ENCODE results near the gene FAM131C.
A peak's percentile ranks its signal among the peaks of the same experiment; 100 is the strongest.

FAM131C gene

GRCh38 chr1:16014509-16015482 lies 58.7 kb downstream of the FAM131C start:
- peak in 1 of 2 donors; percentile 11 for DNase-seq

GRCh38 chr1:16013908-16014258 lies 59.6 kb downstream of the FAM131C start:
- DNase-seq: no peak

GRCh38 chr1:16013220-16013907 lies 60.1 kb downstream of the FAM131C start:
- peak in 1 of 2 donors; percentile 28 for DNase-seq

GRCh38 chr1:16012590-16013219 lies 60.7 kb downstream of the FAM131C start:
- peak; percentile 25 to 52 for DNase-seq

- DNase-seq: no peak
These were observed 61.4 kb downstream of the FAM131C start for GRCh38 chr1:16011936-16012589.

GRCh38 chr1:16010837-16011236 lies 62.6 kb downstream of the FAM131C start:
- DNase-seq: no peak

- no peak for DNase-seq
These were observed 63.8 kb downstream of the FAM131C start for GRCh38 chr1:16009678-16010077.

- DNase-seq: peak; percentile 67 to 69
These were observed 64.4 kb downstream of the FAM131C start for GRCh38 chr1:16009030-16009460.
